Parathyroid adenoma (tissue), 2 donors: ENCODE data around the gene MT1B.
A peak's percentile ranks its signal among the peaks of the same experiment; 100 is the strongest.

Source experiments
- H2AFZ ChIP-seq: fragments of 300-600 bp; sonication (generic); one replicate; pipeline ENCODE4 v1.7.0; 2017; ENCODE audit warnings: antibody characterized with exemption, mild to moderate bottlenecking
- H3K27ac ChIP-seq: fragments of 300-600 bp; sonication (generic); one replicate; pipeline ENCODE4 v1.7.0; 2017
- H3K27me3 ChIP-seq: fragments of 300-600 bp; sonication (generic); one replicate; pipeline ENCODE4 v1.7.0; 2017; ENCODE audit warnings: low read length; ENCODE audit not compliant: control insufficient read depth, insufficient read depth
- H3K36me3 ChIP-seq: fragments of 300-600 bp; sonication (generic); one replicate; pipeline ENCODE4 v1.7.0; 2017; ENCODE audit warnings: low read length; ENCODE audit not compliant: control insufficient read depth, insufficient read depth
- H3K4me1 ChIP-seq: fragments of 300-600 bp; sonication (generic); one replicate; pipeline ENCODE4 v1.7.0; 2017; ENCODE audit warnings: control low read depth
- H3K4me2 ChIP-seq: fragments of 300-600 bp; sonication (generic); one replicate; pipeline ENCODE4 v1.7.0; 2017; ENCODE audit warnings: low read length
- H3K4me3 ChIP-seq: fragments of 300-600 bp; sonication (generic); one replicate; pipeline ENCODE4 v1.7.0; 2017; ENCODE audit warnings: low read depth, low read length
- H3K79me2 ChIP-seq: fragments of 300-600 bp; sonication (generic); one replicate; pipeline ENCODE4 v1.7.0; 2017; ENCODE audit warnings: control low read depth
- H3K9ac ChIP-seq: fragments of 300-600 bp; sonication (generic); one replicate; pipeline ENCODE4 v1.7.0; 2017; ENCODE audit warnings: mild to moderate bottlenecking
- H3K9me3 ChIP-seq: fragments of 300-600 bp; sonication (generic); one replicate; pipeline ENCODE4 v1.7.0; 2017; ENCODE audit warnings: low read length; ENCODE audit not compliant: control insufficient read depth
- TF ChIP-seq, protein P1 (sequence below): fragments of 300-600 bp; sonication (generic); IDR thresholded peaks from one replicate; pipeline ENCODE4 v1.7.0; 2017; ENCODE audit warnings: antibody characterized with exemption, mild to moderate bottlenecking
- donor health status: primary hyperparathyroidism.

The MT1B gene

DNA sequence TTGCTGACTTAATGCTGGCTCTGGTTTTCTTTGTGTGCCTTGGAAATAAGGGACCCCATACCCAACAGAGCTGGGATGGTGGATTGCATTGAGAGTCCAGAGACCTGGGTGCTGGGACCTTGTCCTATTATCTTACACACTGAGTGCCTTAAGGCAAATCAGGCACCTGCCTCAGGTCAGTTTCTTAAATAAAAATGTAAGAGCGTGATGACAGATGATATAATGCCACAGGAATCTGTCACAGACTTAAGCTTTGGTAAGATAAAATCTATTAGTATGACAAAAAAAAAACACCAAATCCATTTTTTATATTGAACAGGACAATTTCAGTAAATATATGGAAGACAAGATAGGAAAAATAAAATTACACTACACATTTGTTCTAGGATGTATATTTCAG, 11.6 kb upstream of the MT1B start:
- Histone ChIP-seq H3K4me3 (no peak overlapping the region), H3K4me1 (peaks cover 4% of the 10 kb centered on the region), H3K27ac (no peak overlapping the region), H3K4me2 (no peak overlapping the region), H3K27me3 (no peaks in the 10 kb centered on the region), H3K36me3 (no peaks in the 10 kb centered on the region), H2AFZ (no peak overlapping the region), H3K9ac (no peak overlapping the region), H3K9me3 (no peaks in the 10 kb centered on the region), H3K79me2 (no peaks in the 10 kb centered on the region)
- TF ChIP-seq, protein P1, sequence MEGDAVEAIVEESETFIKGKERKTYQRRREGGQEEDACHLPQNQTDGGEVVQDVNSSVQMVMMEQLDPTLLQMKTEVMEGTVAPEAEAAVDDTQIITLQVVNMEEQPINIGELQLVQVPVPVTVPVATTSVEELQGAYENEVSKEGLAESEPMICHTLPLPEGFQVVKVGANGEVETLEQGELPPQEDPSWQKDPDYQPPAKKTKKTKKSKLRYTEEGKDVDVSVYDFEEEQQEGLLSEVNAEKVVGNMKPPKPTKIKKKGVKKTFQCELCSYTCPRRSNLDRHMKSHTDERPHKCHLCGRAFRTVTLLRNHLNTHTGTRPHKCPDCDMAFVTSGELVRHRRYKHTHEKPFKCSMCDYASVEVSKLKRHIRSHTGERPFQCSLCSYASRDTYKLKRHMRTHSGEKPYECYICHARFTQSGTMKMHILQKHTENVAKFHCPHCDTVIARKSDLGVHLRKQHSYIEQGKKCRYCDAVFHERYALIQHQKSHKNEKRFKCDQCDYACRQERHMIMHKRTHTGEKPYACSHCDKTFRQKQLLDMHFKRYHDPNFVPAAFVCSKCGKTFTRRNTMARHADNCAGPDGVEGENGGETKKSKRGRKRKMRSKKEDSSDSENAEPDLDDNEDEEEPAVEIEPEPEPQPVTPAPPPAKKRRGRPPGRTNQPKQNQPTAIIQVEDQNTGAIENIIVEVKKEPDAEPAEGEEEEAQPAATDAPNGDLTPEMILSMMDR: no peak

DNA sequence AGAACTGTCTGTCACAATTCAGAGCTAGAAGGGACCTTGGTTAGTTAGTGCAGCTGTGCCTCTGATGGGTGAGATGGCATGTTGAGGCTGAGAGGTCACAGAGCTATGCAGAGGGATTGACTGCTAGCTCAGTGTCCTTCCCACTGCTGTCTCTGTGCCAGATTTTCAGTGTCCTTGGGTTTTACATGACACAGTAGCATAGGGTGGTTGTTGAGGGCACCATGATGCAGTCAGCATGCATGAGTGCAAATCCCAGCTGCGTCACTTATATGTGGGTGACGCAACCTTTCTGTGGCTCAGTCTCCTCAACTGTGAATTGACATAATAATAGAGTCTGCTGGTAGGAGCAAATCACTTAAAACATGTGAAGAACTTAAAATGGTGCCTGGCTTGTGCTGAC, 10.5 kb upstream of the MT1B start:
- no peaks in the 10 kb centered on the region for H3K36me3 ChIP-seq
- H3K27ac ChIP-seq: no peak overlapping the region
- TF ChIP-seq, protein P1: no peak
- H3K27me3 ChIP-seq: no peaks in the 10 kb centered on the region
- H3K79me2 ChIP-seq: no peaks in the 10 kb centered on the region
- H3K4me1 ChIP-seq: peaks cover 4% of the 10 kb centered on the region
- no peak overlapping the region for H3K9ac ChIP-seq
- H2AFZ ChIP-seq: no peak overlapping the region
- no peak overlapping the region for H3K4me2 ChIP-seq
- H3K9me3 ChIP-seq: no peaks in the 10 kb centered on the region
- H3K4me3 ChIP-seq: no peak overlapping the region

DNA sequence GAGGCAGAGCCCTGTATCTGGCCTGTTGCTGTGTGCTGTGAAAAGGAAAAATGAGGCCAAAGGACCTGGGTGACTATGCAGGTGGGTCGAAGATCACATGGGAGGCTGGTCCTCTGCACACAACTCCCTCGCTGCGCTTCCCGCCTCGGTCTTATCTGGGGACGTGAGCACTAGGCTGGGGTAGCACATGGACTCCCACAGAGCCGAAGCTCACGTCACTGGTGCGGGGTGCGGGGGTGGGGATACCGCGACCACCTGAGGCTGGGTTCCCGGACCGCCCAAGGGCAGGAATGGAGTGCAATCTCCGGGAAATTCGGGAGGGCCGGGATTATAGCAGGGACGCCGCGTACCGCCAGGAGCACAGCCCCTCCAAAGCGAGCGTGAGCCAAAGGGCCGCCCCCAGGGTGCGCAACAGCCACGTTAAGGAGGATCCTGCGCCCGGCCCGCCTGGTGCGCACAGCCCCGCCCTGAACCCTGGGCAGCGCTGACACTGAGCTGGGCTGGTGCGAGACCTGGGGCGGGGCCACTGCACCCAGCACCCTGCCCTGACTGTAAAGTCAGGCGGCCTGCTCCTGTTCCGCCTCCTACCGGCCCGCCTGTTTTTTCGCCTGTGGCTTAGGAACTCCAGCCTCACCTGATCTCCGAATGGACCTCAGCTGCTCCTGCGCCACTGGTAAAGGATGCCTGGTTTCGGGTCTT, 8.5 kb upstream of the MT1B start:
- Histone ChIP-seq H3K4me1 (peaks cover 4% of the 10 kb centered on the region), H3K4me2 (peak overlapping the region; percentile 64), H3K9ac (no peak overlapping the region), H3K27ac (no peak overlapping the region), H2AFZ (peak overlapping the region; percentile 48), H3K9me3 (no peaks in the 10 kb centered on the region), H3K36me3 (no peaks in the 10 kb centered on the region), H3K79me2 (no peaks in the 10 kb centered on the region), H3K4me3 (peak overlapping the region; percentile 11), H3K27me3 (no peaks in the 10 kb centered on the region)
- TF ChIP-seq, protein P1: peak; percentile 56

DNA sequence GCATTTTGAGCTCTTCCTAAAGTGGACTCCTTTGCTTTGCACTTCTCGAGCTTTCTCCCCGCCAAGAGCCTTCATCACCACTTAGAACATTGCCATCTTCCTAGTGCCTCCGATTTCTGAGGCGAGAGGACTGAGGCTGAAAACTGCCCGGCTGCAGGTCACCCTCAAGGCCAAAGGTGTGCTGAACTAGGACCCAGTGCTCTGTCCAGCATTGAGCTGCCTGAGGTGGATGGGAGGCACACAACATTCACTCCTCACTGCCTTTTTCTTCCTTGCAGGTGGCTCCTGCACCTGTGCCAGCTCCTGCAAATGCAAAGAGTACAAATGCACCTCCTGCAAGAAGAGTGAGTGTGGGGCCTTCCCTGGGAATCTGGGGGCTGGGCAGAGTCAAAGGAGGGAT, 7.9 kb upstream of the MT1B start:
- Histone ChIP-seq H3K4me2 (peak overlapping the region; percentile 64), H3K9me3 (no peaks in the 10 kb centered on the region), H2AFZ (peak overlapping the region; percentile 48), H3K36me3 (no peaks in the 10 kb centered on the region), H3K9ac (no peak overlapping the region), H3K4me3 (peak overlapping the region; percentile 11), H3K27me3 (no peaks in the 10 kb centered on the region), H3K79me2 (no peaks in the 10 kb centered on the region), H3K27ac (no peak overlapping the region), H3K4me1 (peaks cover 4% of the 10 kb centered on the region)
- TF ChIP-seq, protein P1: no peak

DNA sequence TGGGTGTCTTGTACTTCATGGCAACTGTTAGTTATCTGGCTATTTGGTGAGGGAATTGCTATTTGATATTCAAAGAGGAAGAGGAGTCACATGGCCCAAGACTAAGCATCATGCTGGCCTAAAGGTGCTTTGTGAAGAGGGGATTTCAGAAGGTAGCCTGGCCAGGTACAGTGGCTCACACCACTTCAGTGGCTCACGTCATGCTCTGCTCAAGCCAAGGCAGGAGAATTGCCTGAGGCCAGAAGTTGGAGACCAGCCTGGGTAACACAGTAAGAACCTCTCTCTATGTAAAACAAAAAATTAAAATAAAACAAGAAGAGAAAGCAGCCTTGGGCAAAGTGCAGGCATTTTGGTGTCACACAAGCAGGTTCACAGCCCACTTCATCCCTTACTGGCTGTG, 6.4 kb upstream of the MT1B start:
- Histone ChIP-seq H2AFZ (no peak overlapping the region), H3K4me3 (no peak overlapping the region), H3K36me3 (no peaks in the 10 kb centered on the region), H3K27me3 (no peaks in the 10 kb centered on the region), H3K27ac (no peak overlapping the region), H3K79me2 (no peaks in the 10 kb centered on the region), H3K9ac (no peak overlapping the region), H3K9me3 (no peaks in the 10 kb centered on the region), H3K4me2 (no peak overlapping the region), H3K4me1 (peaks cover 4% of the 10 kb centered on the region)
- TF ChIP-seq, protein P1: no peak
